SK-MEL-5 (cell line): Measurements from ENCODE around the gene GTSE1. TPM values are rescaled to one million over a fixed set of nuclear protein-coding genes. Genes with fewer than 3 reads are reported as not detected.
"Not testable (repeated sequence)": the region's sequence is repeated elsewhere in the genome, so short reads cannot be mapped to it uniquely, and the experiment has no call there.

Source experiments
- DNase-seq: peaks from one replicate; pipeline ENCODE4 v3.0.0-alpha.2; 2016; ENCODE audit warnings: low read depth, low spot score
- in situ Hi-C: cut with HindIII; loops from 2 replicates; pipeline ENCODE4 v1.10.0; 2016; ENCODE audit warnings: low sequenced_read_pairs, high pct_unique_total_duplicates, low pct_unique_long_range_greater_than_20kb
- total RNA-seq: library from RNA; depleted of rRNA; stranded (reverse); fragments of >200 nt; shearing (Covaris generic); gene quantifications from 2 replicates; pipeline ENCODE4 v1.2.3, GENCODE V29; 2014

Gene GTSE1
- total RNA-seq, 1 experiment from 2014 or later = 15.6 TPM

GRCh38 chr22:46312848-46313247, 16.2 kb downstream of the GTSE1 start:
- in situ Hi-C loops = loop anchor here (25.0 kb wide), 1 partner anchor 301 kb away; no protein-coding TSS in a partner anchor
- DNase-seq = not testable (repeated sequence)

GRCh38 chr22:46315976-46316375, 19.3 kb downstream of the GTSE1 start:
- in situ Hi-C loops = loop anchor here (25.0 kb wide), 1 partner anchor 304 kb away; no protein-coding TSS in a partner anchor
- DNase-seq = no peak

- no peak for DNase-seq
- in situ Hi-C loops = loop anchor here (25.0 kb wide), 1 partner anchor 305 kb away; no protein-coding TSS in a partner anchor
Measured at GRCh38 chr22:46317646-46318045, 21.0 kb downstream of the GTSE1 start.

- in situ Hi-C loops = loop anchor here (25.0 kb wide), 1 partner anchor 306 kb away; no protein-coding TSS in a partner anchor
Measured at GRCh38 chr22:46318576-46318975, 21.9 kb downstream of the GTSE1 start.

GRCh38 chr22:46319319-46319718, 22.6 kb downstream of the GTSE1 start:
- in situ Hi-C loops = loop anchor here (25.0 kb wide), 1 partner anchor 307 kb away; no protein-coding TSS in a partner anchor
- no peak for DNase-seq

More at GRCh38 chr22:46318576-46318975, 21.9 kb downstream of the GTSE1 start:
- no peak for DNase-seq

- no peak for DNase-seq
- in situ Hi-C loops = loop anchor here (25.0 kb wide), 1 partner anchor 308 kb away; no protein-coding TSS in a partner anchor
Measured at GRCh38 chr22:46320166-46320710, 23.6 kb downstream of the GTSE1 start.

GRCh38 chr22:46320716-46321386, 24.2 kb downstream of the GTSE1 start:
- no peak for DNase-seq
- in situ Hi-C loops = loop anchor here (25.0 kb wide), 1 partner anchor 309 kb away; no protein-coding TSS in a partner anchor

GRCh38 chr22:46322711-46323110, 26.0 kb downstream of the GTSE1 start:
- in situ Hi-C loops = loop anchor here (25.0 kb wide), 1 partner anchor 310 kb away; no protein-coding TSS in a partner anchor

GRCh38 chr22:46323162-46323561, 26.5 kb downstream of the GTSE1 start:
- no peak for DNase-seq
- in situ Hi-C loops = loop anchor here (25.0 kb wide), 1 partner anchor 311 kb away; no protein-coding TSS in a partner anchor

More at GRCh38 chr22:46322711-46323110, 26.0 kb downstream of the GTSE1 start:
- no peak for DNase-seq

GRCh38 chr22:46326066-46326680, 29.5 kb downstream of the GTSE1 start:
- no peak for DNase-seq
- in situ Hi-C loops = no loop called here

- in situ Hi-C loops = no loop called here
- DNase-seq = no peak
Measured at GRCh38 chr22:46327691-46328465, 31.2 kb downstream of the GTSE1 start.

GRCh38 chr22:46328797-46329196, 32.1 kb downstream of the GTSE1 start:
- in situ Hi-C loops = no loop called here

GRCh38 chr22:46329616-46330015, 32.9 kb downstream of the GTSE1 start:
- DNase-seq = no peak
- in situ Hi-C loops = loop anchor here (10.0 kb wide), 1 partner anchor 185 kb away; no protein-coding TSS in a partner anchor

More at GRCh38 chr22:46328797-46329196, 32.1 kb downstream of the GTSE1 start:
- DNase-seq = no peak

GRCh38 chr22:46330426-46330825, 33.8 kb downstream of the GTSE1 start:
- DNase-seq = no peak
- in situ Hi-C loops = loop anchor here (10.0 kb wide), 1 partner anchor 186 kb away; no protein-coding TSS in a partner anchor

GRCh38 chr22:46331496-46331895, 34.8 kb downstream of the GTSE1 start:
- in situ Hi-C loops = loop anchor here (10.0 kb wide), 1 partner anchor 187 kb away; no protein-coding TSS in a partner anchor
- DNase-seq = no peak

GRCh38 chr22:46335201-46336118, 38.8 kb downstream of the GTSE1 start, which contains the start of gene TRMU:
TSS of gene TRMU (plus strand) at chr22:46335714. CDS start at chr22:46335765, 51 bp downstream.
- DNase-seq = peak; percentile 84
- in situ Hi-C loops = loop anchor here (10.0 kb wide), 1 partner anchor 191 kb away; no protein-coding TSS in a partner anchor
